ENCODE measurements around the gene DMD. TPM values are rescaled to one million over a fixed set of nuclear protein-coding genes. Genes with fewer than 3 reads are reported as not detected.

Gene DMD
- total RNA-seq, 1 experiment from 2014 or later: 2.2 TPM

DNA sequence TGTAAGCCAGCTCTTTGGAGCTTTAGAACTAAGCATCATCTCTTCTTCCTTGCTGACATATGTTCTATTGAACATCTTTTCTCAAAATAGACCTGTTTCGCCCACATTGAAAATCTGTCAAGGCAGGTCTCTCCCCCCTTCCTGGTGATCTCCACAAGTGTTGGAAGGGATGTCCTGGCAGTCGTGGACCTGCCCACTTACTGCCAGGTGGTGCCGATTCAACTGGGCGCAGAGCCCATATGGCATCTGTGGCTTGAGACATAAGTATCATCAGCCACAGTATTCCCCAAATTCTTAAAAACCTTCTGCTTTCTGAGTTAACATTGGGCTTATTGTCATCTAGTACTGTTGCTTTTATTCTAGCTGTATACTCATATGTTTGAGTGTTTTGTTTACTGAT lies 1170.2 kb downstream of the DMD start:
- H3K4me3 ChIP-seq (ENCODE audit: low read depth in 2 of 2, low read length in 2 of 2): no peak overlapping the region
- DNase-seq (ENCODE audit: low read depth, low spot score) (no peak), ATAC-seq (no peak)
- ChIA-PET POLR2A (no interaction called here), CTCF (no interaction called here)
- no TSS peak for BruUV-seq (replicated peaks)
- TF ChIP-seq, protein P1, sequence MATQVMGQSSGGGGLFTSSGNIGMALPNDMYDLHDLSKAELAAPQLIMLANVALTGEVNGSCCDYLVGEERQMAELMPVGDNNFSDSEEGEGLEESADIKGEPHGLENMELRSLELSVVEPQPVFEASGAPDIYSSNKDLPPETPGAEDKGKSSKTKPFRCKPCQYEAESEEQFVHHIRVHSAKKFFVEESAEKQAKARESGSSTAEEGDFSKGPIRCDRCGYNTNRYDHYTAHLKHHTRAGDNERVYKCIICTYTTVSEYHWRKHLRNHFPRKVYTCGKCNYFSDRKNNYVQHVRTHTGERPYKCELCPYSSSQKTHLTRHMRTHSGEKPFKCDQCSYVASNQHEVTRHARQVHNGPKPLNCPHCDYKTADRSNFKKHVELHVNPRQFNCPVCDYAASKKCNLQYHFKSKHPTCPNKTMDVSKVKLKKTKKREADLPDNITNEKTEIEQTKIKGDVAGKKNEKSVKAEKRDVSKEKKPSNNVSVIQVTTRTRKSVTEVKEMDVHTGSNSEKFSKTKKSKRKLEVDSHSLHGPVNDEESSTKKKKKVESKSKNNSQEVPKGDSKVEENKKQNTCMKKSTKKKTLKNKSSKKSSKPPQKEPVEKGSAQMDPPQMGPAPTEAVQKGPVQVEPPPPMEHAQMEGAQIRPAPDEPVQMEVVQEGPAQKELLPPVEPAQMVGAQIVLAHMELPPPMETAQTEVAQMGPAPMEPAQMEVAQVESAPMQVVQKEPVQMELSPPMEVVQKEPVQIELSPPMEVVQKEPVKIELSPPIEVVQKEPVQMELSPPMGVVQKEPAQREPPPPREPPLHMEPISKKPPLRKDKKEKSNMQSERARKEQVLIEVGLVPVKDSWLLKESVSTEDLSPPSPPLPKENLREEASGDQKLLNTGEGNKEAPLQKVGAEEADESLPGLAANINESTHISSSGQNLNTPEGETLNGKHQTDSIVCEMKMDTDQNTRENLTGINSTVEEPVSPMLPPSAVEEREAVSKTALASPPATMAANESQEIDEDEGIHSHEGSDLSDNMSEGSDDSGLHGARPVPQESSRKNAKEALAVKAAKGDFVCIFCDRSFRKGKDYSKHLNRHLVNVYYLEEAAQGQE (IDR thresholded peaks at IDR 0.05; ENCODE audit: insufficient read depth in 1 of 2, low read depth in 2 of 2, low read length in 1 of 2): no peak
- no peak for TF ChIP-seq TCF7L2 (IDR thresholded peaks at IDR 0.05; ENCODE audit: low read depth, low read length)
- TF ChIP-seq SIN3A (IDR thresholded peaks at IDR 0.05; ENCODE audit: borderline replicate concordance, insufficient read depth, low read depth, low read length): no peak
- TF ChIP-seq, protein P2, sequence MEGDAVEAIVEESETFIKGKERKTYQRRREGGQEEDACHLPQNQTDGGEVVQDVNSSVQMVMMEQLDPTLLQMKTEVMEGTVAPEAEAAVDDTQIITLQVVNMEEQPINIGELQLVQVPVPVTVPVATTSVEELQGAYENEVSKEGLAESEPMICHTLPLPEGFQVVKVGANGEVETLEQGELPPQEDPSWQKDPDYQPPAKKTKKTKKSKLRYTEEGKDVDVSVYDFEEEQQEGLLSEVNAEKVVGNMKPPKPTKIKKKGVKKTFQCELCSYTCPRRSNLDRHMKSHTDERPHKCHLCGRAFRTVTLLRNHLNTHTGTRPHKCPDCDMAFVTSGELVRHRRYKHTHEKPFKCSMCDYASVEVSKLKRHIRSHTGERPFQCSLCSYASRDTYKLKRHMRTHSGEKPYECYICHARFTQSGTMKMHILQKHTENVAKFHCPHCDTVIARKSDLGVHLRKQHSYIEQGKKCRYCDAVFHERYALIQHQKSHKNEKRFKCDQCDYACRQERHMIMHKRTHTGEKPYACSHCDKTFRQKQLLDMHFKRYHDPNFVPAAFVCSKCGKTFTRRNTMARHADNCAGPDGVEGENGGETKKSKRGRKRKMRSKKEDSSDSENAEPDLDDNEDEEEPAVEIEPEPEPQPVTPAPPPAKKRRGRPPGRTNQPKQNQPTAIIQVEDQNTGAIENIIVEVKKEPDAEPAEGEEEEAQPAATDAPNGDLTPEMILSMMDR (IDR thresholded peaks at IDR 0.05): no peak
- intact Hi-C loops (cut with micrococcal nuclease; ENCODE audit: unreplicated experiment) (no loop called here), in situ Hi-C loops (cut with HindIII; ENCODE audit: low pct_unique_long_range_greater_than_20kb, low sequenced_read_pairs) (no loop called here)
- H3K9me3 ChIP-seq (ENCODE audit: control insufficient read depth, insufficient read depth, low read depth, low read length): no peaks in the 10 kb centered on the region
- H3K36me3 ChIP-seq (ENCODE audit: control insufficient read depth, insufficient read depth, low read length): no peaks in the 10 kb centered on the region
- no peaks in the 10 kb centered on the region for H3K27me3 ChIP-seq (ENCODE audit: control insufficient read depth, insufficient read depth, low read length)
- H3K27ac ChIP-seq (ENCODE audit: low read length): no peak overlapping the region
- no peaks in the 10 kb centered on the region for H3K4me1 ChIP-seq (ENCODE audit: control insufficient read depth, insufficient read depth, low read length)

- intact Hi-C loops (cut with micrococcal nuclease; ENCODE audit: unreplicated experiment): no loop called here
- Histone ChIP-seq H3K27ac (ENCODE audit: low read length) (no peak overlapping the region), H3K36me3 (ENCODE audit: control insufficient read depth, insufficient read depth, low read length) (no peaks in the 10 kb centered on the region), H3K27me3 (ENCODE audit: control insufficient read depth, insufficient read depth, low read length) (no peaks in the 10 kb centered on the region), H3K4me3 (ENCODE audit: low read depth in 2 of 2, low read length in 2 of 2) (no peak overlapping the region), H3K4me1 (ENCODE audit: control insufficient read depth, insufficient read depth, low read length) (no peaks in the 10 kb centered on the region), H3K9me3 (ENCODE audit: control insufficient read depth, insufficient read depth, low read depth, low read length) (no peaks in the 10 kb centered on the region)
- no peak for DNase-seq (ENCODE audit: low read depth, low spot score)
- TF ChIP-seq, protein P2 (IDR thresholded peaks at IDR 0.05): no peak
- TF ChIP-seq, protein P1 (IDR thresholded peaks at IDR 0.05; ENCODE audit: insufficient read depth in 1 of 2, low read depth in 2 of 2, low read length in 1 of 2): no peak
- TF ChIP-seq POLR2AphosphoS5 (IDR thresholded peaks at IDR 0.05; ENCODE audit: low read depth, low read length): no peak
- no peak for TF ChIP-seq TCF7L2 (IDR thresholded peaks at IDR 0.05; ENCODE audit: low read depth, low read length)
- no peak for TF ChIP-seq SIN3A (IDR thresholded peaks at IDR 0.05; ENCODE audit: borderline replicate concordance, insufficient read depth, low read depth, low read length)
- no TSS peak for BruUV-seq (replicated peaks)
- CTCF ChIA-PET: no interaction called here
- ATAC-seq: no peak
- in situ Hi-C loops (cut with HindIII; ENCODE audit: low pct_unique_long_range_greater_than_20kb, low sequenced_read_pairs): no loop called here
- POLR2A ChIA-PET: no interaction called here
Measured at GRCh38 chrX:32026772-32027171, 1184.6 kb downstream of the DMD start.

All from Panc1 (cell line).